Neural progenitor cell (in vitro differentiated cells): ENCODE data around the gene DCST2. TPM values are rescaled to one million over a fixed set of nuclear protein-coding genes. Genes with fewer than 3 reads are reported as not detected.

Experiments used
- DNase-seq: peaks from one replicate; pipeline ENCODE4 v3.0.0-alpha.2; 2016; ENCODE audit warnings: low spot score
- H2AFZ ChIP-seq: fragments of 200-600 bp; sonication (generic); replicated peaks from 2 replicates; pipeline ENCODE4 v1.6.1; 2016; ENCODE audit warnings: antibody characterized with exemption
- H3F3A ChIP-seq: fragments of 200-600 bp; sonication (generic); 2 replicates; pipeline ENCODE4 v1.6.1; 2016; ENCODE audit warnings: antibody characterized with exemption, low read depth
- H3K27ac ChIP-seq: fragments of 200-600 bp; sonication (generic); 2 replicates; pipeline ENCODE4 v1.5.1; 2016; ENCODE audit warnings: mild to moderate bottlenecking
- H3K27me3 ChIP-seq: fragments of 200-600 bp; sonication (generic); 2 replicates; pipeline ENCODE4 v1.6.1; 2016; ENCODE audit warnings: mild to moderate bottlenecking, moderate library complexity
- H3K36me3 ChIP-seq: fragments of 200-600 bp; sonication (generic); 2 replicates; pipeline ENCODE4 v1.5.1; 2016
- H3K4me1 ChIP-seq: fragments of 200-600 bp; sonication (generic); 2 replicates; pipeline ENCODE4 v1.6.1; 2016; ENCODE audit warnings: mixed run types
- H3K4me2 ChIP-seq: fragments of 200-600 bp; sonication (generic); 2 replicates; pipeline ENCODE4 v1.6.1; 2016
- H3K4me3 ChIP-seq: fragments of 200-600 bp; sonication (generic); 2 replicates; pipeline ENCODE4 v1.5.1; 2016
- H3K79me2 ChIP-seq: fragments of 200-600 bp; sonication (generic); 2 replicates; pipeline ENCODE4 v1.6.1; 2016; ENCODE audit warnings: low read depth
- H3K9ac ChIP-seq: fragments of 200-600 bp; sonication (generic); 2 replicates; pipeline ENCODE4 v1.6.1; 2016
- H3K9me3 ChIP-seq: fragments of 200-600 bp; sonication (generic); 2 replicates; pipeline ENCODE4 v1.5.1; 2016; ENCODE audit warnings: low read depth
- H4K20me1 ChIP-seq: fragments of 200-600 bp; sonication (generic); 2 replicates; pipeline ENCODE4 v1.6.1; 2016; ENCODE audit warnings: low read depth
- H3K27ac Mint-ChIP-seq: 3 replicates; pipeline ENCODE4 v1.8.0; 2021; ENCODE audit warnings: mixed read lengths
- H3K27me3 Mint-ChIP-seq: 2 replicates; pipeline ENCODE4 v1.8.0; 2022; ENCODE audit warnings: low read depth, mild to moderate bottlenecking, inconsistent platforms, moderate library complexity, mixed read lengths; ENCODE audit not compliant: insufficient read depth
- H3K36me3 Mint-ChIP-seq: 3 replicates; pipeline ENCODE4 v1.8.0; 2021; ENCODE audit warnings: mixed read lengths
- H3K4me1 Mint-ChIP-seq: 3 replicates; pipeline ENCODE4 v1.8.0; 2021; ENCODE audit warnings: mixed read lengths
- H3K4me3 Mint-ChIP-seq: 3 replicates; pipeline ENCODE4 v1.8.0; 2021; ENCODE audit warnings: mild to moderate bottlenecking, moderate library complexity, mixed read lengths
- H3K9me3 Mint-ChIP-seq: 3 replicates; pipeline ENCODE4 v1.8.0; 2020; ENCODE audit warnings: mixed read lengths
- EZH2 ChIP-seq: fragments of 200-600 bp; sonication (generic); IDR thresholded peaks from 2 replicates; pipeline ENCODE4 v1.6.1; 2017; ENCODE audit warnings: antibody characterized with exemption, mild to moderate bottlenecking, moderate library complexity
- EZH2phosphoT487 ChIP-seq: fragments of 200-600 bp; sonication (generic); IDR thresholded peaks from 2 replicates; pipeline ENCODE4 v1.6.1; 2017; ENCODE audit warnings: antibody characterized with exemption
- total RNA-seq: library from RNA; depleted of rRNA; stranded (reverse); fragments of >200 nt; gene quantifications from 2 replicates; pipeline ENCODE4 v1.2.3, GENCODE V29; 2015; ENCODE audit warnings: low replicate concordance
- TF ChIP-seq, protein P1 (sequence below): fragments of 200-600 bp; sonication (generic); IDR thresholded peaks from 2 replicates; pipeline ENCODE4 v1.5.1; 2017; ENCODE audit warnings: antibody characterized with exemption, mild to moderate bottlenecking

DCST2 gene
- total RNA-seq, 1 donor from 2014 or later, result 1.8 TPM

DNA sequence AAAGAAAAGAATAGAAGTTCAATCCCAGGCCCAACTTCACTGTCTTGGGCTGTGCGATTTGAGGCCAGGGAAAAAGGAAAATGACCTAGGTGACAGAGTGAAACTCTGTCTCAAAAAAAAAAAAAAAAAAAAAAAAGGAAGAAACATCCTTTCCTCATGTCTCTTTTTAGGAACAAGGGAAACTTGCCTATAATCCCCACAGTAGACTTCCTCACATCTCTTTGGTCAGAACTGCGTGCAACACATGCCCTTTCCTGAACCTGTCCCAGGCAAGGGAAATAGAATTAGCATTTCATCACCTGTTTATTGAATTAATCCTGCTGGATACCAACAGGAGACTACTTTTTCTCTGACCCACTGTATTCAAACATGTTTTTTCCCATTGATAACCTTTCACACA, 2.4 kb upstream of the DCST2 start:
- Histone ChIP-seq H3F3A (no peaks in the 10 kb centered on the region), H3K9me3 (no peaks in the 10 kb centered on the region), H4K20me1 (no peaks in the 10 kb centered on the region), H3K4me1 (peaks cover 12% of the 10 kb centered on the region), H3K4me3 (no peak overlapping the region), H3K27ac (no peak overlapping the region), H3K36me3 (no peaks in the 10 kb centered on the region), H3K9ac (no peak overlapping the region), H3K79me2 (no peaks in the 10 kb centered on the region), H2AFZ (no peak overlapping the region), H3K27me3 (no peaks in the 10 kb centered on the region), H3K4me2 (no peak overlapping the region)
- TF ChIP-seq, protein P1, sequence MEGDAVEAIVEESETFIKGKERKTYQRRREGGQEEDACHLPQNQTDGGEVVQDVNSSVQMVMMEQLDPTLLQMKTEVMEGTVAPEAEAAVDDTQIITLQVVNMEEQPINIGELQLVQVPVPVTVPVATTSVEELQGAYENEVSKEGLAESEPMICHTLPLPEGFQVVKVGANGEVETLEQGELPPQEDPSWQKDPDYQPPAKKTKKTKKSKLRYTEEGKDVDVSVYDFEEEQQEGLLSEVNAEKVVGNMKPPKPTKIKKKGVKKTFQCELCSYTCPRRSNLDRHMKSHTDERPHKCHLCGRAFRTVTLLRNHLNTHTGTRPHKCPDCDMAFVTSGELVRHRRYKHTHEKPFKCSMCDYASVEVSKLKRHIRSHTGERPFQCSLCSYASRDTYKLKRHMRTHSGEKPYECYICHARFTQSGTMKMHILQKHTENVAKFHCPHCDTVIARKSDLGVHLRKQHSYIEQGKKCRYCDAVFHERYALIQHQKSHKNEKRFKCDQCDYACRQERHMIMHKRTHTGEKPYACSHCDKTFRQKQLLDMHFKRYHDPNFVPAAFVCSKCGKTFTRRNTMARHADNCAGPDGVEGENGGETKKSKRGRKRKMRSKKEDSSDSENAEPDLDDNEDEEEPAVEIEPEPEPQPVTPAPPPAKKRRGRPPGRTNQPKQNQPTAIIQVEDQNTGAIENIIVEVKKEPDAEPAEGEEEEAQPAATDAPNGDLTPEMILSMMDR, result no peak
- TF ChIP-seq EZH2 (no peak), EZH2phosphoT487 (no peak)
- no peaks in the 10 kb centered on the region for H3K9me3 Mint-ChIP-seq
- no peak for DNase-seq
- H3K27me3 Mint-ChIP-seq, result peaks cover 12% of the 10 kb centered on the region
- H3K4me3 Mint-ChIP-seq, result no peak overlapping the region
- peaks cover 13% of the 10 kb centered on the region for H3K4me1 Mint-ChIP-seq
- no peaks in the 10 kb centered on the region for H3K36me3 Mint-ChIP-seq
- H3K27ac Mint-ChIP-seq, result no peak overlapping the region

DNA sequence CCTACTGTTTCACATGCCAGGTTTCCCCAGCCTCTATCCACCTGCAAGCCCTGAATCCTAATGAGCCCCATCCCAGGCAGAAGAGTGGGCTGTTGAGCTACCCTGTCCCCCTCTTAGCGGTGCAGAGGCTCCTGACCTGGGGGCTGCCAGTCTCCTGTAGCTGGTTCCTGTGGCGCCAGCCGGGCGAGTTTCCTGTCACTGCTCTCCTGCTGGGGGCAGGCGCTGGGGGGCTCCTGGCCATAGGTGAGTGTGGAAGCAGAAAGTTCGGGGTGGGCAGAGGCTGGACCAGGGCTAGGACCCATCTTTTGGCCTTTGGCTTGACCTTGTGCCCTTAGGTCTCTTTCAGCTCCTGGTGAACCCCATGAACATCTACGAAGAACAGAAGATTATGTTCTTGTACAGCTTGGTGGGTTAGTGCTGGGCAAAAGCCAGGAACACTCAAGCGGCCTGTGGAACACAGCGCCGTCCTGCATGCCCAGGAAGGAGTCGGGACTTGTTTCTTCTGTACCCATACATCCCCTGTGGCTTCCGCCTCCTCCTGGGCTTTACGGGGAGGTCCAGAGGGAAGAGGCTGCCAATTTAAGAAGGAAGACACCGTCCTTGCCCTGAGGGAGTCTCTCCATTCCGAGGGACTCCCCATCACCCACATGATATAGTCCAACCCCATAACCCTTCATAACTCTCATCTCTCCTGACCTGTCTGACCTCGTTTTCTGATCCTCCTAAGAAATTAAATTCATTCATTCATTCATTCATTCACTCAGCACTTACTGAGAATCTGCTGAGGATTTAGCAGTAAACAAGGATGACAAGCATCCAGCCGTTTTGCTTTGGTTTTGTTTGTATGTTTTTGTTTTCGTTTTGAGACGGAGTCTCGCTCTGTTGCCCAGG, 982 bp upstream of the DCST2 start:
- Histone ChIP-seq H3K4me1 (peaks cover 12% of the 10 kb centered on the region), H3F3A (no peaks in the 10 kb centered on the region), H3K9me3 (no peaks in the 10 kb centered on the region), H3K79me2 (no peaks in the 10 kb centered on the region), H3K9ac (no peak overlapping the region), H3K36me3 (no peaks in the 10 kb centered on the region), H3K27ac (no peak overlapping the region), H2AFZ (no peak overlapping the region), H3K27me3 (no peaks in the 10 kb centered on the region), H4K20me1 (no peaks in the 10 kb centered on the region), H3K4me2 (no peak overlapping the region), H3K4me3 (no peak overlapping the region)
- Mint-ChIP-seq H3K9me3 (no peaks in the 10 kb centered on the region), H3K4me3 (peak overlapping the region; percentile 34), H3K27ac (peak overlapping the region; percentile 80), H3K4me1 (peaks cover 13% of the 10 kb centered on the region), H3K27me3 (peaks cover 12% of the 10 kb centered on the region), H3K36me3 (no peaks in the 10 kb centered on the region)
- DNase-seq, result no peak
- no peak for TF ChIP-seq EZH2phosphoT487
- no peak for TF ChIP-seq EZH2
- TF ChIP-seq, protein P1, result no peak

DNA sequence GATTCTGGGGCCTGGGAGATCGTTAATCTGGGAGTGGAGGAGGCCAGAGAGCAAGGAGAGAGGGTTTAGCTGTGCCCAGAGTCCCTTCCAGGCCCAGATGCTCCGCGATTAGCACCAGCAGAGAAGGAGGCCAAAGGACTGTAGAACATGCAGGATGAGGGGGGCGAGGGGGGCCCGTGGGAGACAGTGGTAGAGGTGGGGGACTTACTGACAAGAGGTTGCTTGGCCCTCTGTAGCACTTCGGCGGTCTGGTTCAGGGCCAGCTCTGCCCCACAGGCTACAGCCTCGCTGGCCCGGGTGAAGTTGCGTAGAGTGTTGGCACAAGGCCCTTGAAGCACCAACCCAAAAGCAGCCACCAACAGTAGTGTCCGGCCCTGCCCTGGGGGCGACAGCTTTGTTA, 695 bp downstream of the DCST2 start:
- no peak overlapping the region for H2AFZ ChIP-seq
- TF ChIP-seq EZH2 (no peak), EZH2phosphoT487 (no peak)
- TF ChIP-seq, protein P1, result no peak
- no peaks in the 10 kb centered on the region for H3K79me2 ChIP-seq
- no peaks in the 10 kb centered on the region for H3K9me3 ChIP-seq
- no peak overlapping the region for H3K27ac ChIP-seq
- no peak for DNase-seq
- H3K9ac ChIP-seq, result no peak overlapping the region
- H3K36me3 ChIP-seq, result no peaks in the 10 kb centered on the region
- Mint-ChIP-seq H3K36me3 (no peaks in the 10 kb centered on the region), H3K9me3 (no peaks in the 10 kb centered on the region), H3K4me3 (no peak overlapping the region), H3K4me1 (peaks cover 15% of the 10 kb centered on the region), H3K27ac (no peak overlapping the region), H3K27me3 (peaks cover 9% of the 10 kb centered on the region)
- no peaks in the 10 kb centered on the region for H3F3A ChIP-seq
- H3K27me3 ChIP-seq, result no peaks in the 10 kb centered on the region
- H4K20me1 ChIP-seq, result no peaks in the 10 kb centered on the region
- H3K4me2 ChIP-seq, result no peak overlapping the region
- H3K4me3 ChIP-seq, result no peak overlapping the region
- peaks cover 12% of the 10 kb centered on the region for H3K4me1 ChIP-seq
